Fibroblast of skin of abdomen (primary cell): ENCODE measurements around the gene PDE4D.
"Not testable (repeated sequence)": the region's sequence is repeated elsewhere in the genome, so short reads cannot be mapped to it uniquely, and the experiment has no call there.

Source experiments
- DNase-seq: peaks from one replicate; pipeline ENCODE4 v3.0.0-alpha.2; 2013

PDE4D gene

DNA sequence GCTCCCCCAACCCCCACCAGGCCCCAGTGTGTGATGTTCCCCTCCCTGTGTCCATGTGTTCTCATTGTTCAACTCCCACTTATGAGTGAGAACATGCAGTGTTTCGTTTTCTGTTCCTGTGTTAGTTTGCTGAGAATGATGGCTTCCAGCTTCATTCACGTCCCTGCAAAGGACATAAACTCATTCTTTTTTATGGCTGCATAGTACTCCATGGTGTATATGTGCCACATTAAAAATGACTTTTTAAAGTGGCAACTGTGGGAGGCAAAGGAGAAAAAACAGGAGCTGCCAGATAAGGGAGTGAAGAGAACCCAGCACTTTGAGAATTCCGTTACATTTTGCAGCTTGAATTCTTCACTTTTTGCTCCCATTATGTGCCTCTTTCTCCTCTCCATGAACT is 836.9 kb downstream of the PDE4D start:
- not testable (repeated sequence) for DNase-seq

GRCh38 chr5:59055745-59056448 is 837.6 kb downstream of the PDE4D start:
- no peak for DNase-seq

DNA sequence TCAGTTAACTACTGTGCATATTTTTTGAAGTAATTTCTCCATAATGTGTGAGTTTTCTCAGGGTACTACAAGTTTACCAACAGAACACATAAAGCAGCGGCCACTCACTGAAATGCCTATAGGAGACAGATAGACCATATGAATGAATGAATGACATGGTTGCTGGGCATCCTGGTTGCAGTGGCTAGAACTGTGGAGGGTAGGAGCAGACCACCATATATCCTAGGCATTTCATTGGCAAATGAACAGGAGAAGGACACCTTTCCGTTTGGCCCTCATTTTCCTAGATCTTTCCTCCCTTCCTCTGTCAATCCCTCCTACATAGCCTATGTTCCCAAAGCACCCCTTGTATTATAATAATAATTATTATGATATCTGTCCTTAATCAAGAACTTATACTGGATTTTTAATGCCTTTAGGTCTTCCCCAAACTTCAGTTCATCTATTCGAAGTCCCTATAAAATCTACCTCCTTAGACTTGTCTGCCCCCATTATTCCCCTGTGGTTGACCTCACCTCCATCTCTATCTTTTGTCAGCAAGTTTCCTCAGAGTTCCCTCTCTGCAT is 838.5 kb downstream of the PDE4D start:
- DNase-seq: no peak

GRCh38 chr5:59051951-59052350 is 841.6 kb downstream of the PDE4D start:
- no peak for DNase-seq

DNA sequence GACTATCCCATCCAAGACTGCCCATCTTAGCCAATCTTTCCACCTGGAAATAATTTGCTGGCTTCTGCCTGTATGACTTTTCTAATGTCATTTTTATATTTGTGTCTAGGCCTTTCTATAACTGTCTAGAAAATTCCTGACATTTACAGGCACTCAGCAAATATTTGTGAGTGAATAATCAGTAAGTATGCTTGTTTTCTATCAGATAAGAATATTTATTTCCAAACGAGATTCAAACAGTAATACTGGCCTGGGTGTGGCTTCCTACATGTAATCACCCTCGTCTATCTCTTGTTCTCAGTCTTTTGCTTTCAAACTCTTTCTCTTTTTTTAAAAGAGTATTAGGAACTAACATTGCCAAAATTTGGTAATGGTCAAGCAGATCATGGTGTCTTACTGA is 844.4 kb downstream of the PDE4D start:
- no peak for DNase-seq

- peak; percentile 66 for DNase-seq
Observed at GRCh38 chr5:59042201-59043055, 851.1 kb downstream of the PDE4D start.

GRCh38 chr5:59041355-59041754 is 852.2 kb downstream of the PDE4D start:
- no peak for DNase-seq

DNA sequence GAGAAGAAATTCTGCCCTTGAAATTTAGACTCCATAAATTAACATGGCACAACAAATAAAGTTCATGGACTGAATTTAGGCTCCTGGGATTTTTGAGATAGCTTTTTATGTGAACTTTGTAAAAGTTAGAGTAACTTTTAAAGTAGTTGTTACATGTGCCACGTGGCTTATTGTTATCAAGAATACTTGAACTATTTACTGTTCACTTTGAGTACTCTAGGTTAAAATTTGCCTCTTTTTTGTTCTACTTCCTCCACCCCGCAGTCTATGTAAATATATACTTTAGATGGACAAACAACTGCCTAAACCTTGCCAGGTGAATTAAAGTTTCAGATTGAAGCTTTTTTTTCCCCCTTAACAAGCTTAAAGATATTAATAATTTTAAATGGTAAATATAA is 852.7 kb downstream of the PDE4D start:
- DNase-seq: no peak

- peak; percentile 34 for DNase-seq
Observed at GRCh38 chr5:59040024-59040803, 853.3 kb downstream of the PDE4D start.

DNA sequence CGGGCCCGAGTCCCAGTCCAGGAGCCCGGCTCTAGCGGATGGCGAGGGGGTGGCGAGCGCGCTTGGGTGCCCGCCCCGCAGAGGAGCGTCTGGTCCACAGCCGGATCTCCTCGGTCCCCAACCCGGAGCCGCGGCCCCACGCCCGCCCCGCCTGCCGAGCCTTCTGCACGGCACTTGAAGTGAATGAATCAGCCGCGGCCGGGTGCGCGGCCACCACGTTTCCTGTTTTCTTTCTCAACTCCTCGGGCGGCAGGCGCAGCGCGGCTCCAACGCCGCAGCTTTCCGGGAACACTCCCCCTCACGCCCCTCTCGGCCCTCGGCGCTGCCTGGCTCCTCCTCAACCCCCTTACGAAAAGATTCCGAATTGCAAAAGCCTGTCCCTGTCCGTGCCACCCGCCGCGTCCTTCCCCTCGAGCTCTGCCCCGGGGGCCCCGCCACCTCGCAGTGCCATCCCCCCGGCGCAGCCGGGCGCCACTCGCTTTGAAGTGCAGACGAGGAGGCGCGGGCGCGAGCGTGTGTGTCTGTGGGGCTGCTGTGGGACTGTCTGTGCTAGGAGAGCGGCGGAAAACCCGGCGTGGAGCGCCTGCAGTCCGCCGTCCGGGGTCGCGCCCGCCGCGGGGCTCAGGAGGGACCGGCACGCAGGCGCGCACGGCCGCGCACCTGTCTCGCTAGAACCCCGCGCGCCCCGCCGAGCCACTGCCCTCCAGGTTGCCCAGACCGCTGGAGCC is 854.1 kb downstream of the PDE4D start:
- DNase-seq: peak; percentile 73

- DNase-seq: no peak
Observed at GRCh38 chr5:59038798-59039295, 854.7 kb downstream of the PDE4D start.

- no peak for DNase-seq
Observed at GRCh38 chr5:59037941-59038797, 855.4 kb downstream of the PDE4D start.

DNA sequence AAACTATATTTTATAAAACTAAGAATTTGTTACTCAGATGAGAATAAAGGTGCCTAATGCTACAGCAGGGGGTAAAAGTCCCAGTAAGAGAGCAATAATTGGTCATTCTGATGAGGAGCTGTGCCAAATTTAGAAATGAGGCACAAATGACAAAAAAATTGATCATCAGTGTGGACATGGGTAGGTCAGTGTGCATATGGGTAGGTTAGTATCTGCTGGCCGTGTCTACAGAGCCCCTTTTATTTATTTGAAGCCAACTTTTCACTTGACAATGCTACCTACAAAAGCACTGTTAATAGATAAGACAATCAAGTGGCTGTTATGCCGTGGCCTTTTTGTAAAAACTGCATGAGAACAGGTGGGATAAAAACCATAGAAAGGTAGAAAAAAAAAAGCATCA is 856.1 kb downstream of the PDE4D start:
- DNase-seq: no peak

DNA sequence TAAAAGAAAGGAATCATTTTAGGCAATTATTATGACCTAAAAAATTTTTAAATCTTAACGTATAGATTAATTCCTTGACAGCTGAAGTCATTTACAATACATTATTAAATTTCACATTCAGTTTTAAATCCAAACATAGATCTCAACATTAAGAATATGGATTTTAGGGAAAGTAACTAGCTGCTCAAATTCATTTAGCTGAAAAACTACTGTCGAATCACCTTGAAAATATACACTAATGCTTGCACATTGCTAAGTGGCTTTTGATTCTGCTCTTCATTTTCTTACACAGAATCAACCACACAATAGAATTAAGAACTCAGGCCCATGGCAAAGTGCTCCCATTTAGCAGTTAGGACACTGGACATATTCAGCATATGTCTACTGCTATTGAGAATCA is 856.5 kb downstream of the PDE4D start:
- no peak for DNase-seq

- DNase-seq: peak; percentile 97
Observed at GRCh38 chr5:59036274-59036961, 857.1 kb downstream of the PDE4D start.

GRCh38 chr5:59035681-59036080 is 857.8 kb downstream of the PDE4D start:
- DNase-seq: peak; percentile 24

DNA sequence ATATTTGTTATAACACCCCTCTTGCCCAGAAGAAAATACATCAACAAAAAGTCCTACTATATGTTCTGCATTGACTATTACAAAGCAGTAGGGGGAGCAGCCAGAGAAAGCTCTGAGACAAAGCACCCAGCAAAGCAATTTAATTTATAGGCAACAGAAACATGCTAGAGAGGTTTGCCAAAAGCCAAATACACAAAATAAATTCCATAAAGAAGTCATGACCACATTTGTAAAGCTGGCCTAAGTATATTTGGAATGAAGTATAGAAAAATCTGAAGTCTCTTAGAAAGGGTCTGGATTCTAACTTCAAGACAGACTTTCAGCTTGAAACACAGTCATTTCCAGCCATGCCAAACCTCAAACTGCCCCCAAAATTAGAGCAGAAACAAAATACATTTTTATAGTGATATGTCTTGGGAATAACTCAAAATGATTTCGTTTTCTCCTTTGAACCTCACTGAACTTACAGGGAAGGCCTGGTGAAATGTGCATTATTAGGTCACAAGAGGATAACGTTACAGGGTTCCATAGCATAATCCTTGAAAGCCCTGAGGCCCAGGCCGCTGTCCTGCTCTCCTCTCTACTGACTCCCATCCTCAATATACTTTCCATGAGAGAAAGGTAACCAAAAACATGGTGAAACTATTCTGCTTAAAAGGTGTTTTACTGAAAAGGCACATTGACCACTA is 858.9 kb downstream of the PDE4D start:
- peak; percentile 78 for DNase-seq

DNA sequence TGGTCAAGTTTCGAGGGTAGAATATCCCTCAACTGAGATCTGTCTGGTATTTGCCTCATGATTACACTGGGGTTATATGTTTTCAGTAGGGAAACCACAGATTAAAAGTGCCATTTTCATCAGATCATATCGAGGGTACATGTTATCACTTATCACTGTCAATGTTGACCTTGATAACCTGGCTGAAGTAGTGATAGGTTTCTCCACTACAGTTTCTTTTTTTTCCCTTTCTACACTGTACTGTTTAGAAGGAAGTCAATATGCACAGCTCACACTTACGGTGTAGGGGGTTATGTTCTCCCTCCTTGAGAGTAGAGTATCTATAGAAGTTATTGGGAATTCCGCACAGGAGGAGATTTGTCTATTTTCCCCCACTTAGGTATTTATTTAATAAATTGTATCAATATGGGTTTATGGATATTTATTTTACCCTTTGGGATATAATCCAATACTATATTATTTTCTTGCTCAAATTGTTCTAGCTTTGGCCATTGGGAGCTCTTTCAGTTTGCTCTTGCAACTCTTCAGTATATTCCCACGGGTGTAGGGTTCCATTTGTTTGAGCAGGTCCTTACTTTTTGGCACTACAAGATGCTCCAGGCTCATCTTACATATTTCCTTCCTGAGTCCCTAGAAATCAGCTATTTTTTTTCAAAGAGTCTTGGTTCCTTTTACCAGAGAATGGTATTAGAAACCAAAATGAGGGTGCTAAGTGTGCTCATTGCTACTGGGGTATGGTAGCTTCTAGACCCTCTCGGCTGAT is 866.2 kb downstream of the PDE4D start:
- DNase-seq: no peak

GRCh38 chr5:59025734-59026133 is 867.8 kb downstream of the PDE4D start:
- no peak for DNase-seq
